HepG2 (cell line): ENCODE results near the gene UXS1. TPM values are rescaled to one million over a fixed set of nuclear protein-coding genes. Genes with fewer than 3 reads are reported as not detected.

Source experiments
- ATAC-seq: fragments of 200-7000 bp; cut with Tn5 transposase; 3 replicates; pipeline ENCODE4 v1.9.1; 2020; ENCODE audit warnings: mild to moderate bottlenecking, moderate library complexity
- BruUV-seq: library from RNA; stranded (reverse); fragments of 400-500 nt; replicated peaks from 2 replicates; lab custom pipeline; 2021; lab: Mats Ljungman, UMichigan
- CTCF ChIA-PET: fragments of 300-600 bp; formaldehyde crosslinking; extraction: SDS; loops from one replicate; lab custom pipeline; 2021; ENCODE audit warnings: low total read pairs, inconsistent platforms, low intra/inter-chr PET ratio; lab: Yijun Ruan, JAX
- POLR2A ChIA-PET: fragments of 350-600 bp; sonication (Branson Sonifier 250); formaldehyde crosslinking; loops from one replicate; lab custom pipeline; 2020; ENCODE audit warnings: antibody characterized with exemption, inconsistent platforms; lab: Yijun Ruan, JAX
- DNase-seq: peaks from one replicate; pipeline ENCODE4 v3.0.0-alpha.2; 2015; ENCODE audit warnings: low spot score
- FAIRE-seq: peaks from 3 replicates; lab custom pipeline; 2011; peaks lifted over from hg19 to GRCh38; lab: Jason Lieb, UNC
- H2AFZ ChIP-seq: one replicate; pipeline ENCODE4 v1.6.1; 2011; ENCODE audit warnings: low read length, inconsistent platforms
- H3K27ac ChIP-seq: fragments of 300-600 bp; 3 replicates; pipeline ENCODE4 v1.8.0; 2011; ENCODE audit warnings: mixed run types, mild to moderate bottlenecking, mixed read lengths, low read length, inconsistent platforms; ENCODE audit not compliant: insufficient read depth; ENCODE audit errors: extremely low read length
- H3K27me3 ChIP-seq, 2 experiments: fragments of 200-600 bp in 1 of 2; 2 replicates in 1 of 2; 3 replicates in 1 of 2; pipeline versions ENCODE4 v1.6.0 to v1.8.0; 2011; ENCODE audit warnings: low read length in 2 of 2, mild to moderate bottlenecking in 2 of 2, moderate library complexity in 2 of 2, inconsistent platforms in 1 of 2; ENCODE audit not compliant: insufficient read depth in 2 of 2, control insufficient read depth in 1 of 2
- H3K36me3 ChIP-seq, 2 experiments: fragments of 200-600 bp in 1 of 2; replicated peaks in 1 of 2; 2 replicates in 1 of 2; 3 replicates in 1 of 2; pipeline versions ENCODE4 v1.5.1 to v1.8.0; 2011; ENCODE audit warnings: low read length in 2 of 2, inconsistent platforms in 1 of 2; ENCODE audit not compliant: insufficient read depth in 2 of 2, control insufficient read depth in 1 of 2
- H3K4me1 ChIP-seq: 2 replicates; pipeline ENCODE4 v1.5.1; 2012; ENCODE audit warnings: low read length, inconsistent platforms; ENCODE audit not compliant: insufficient read depth
- H3K4me2 ChIP-seq: 2 replicates; pipeline ENCODE4 v1.6.0; 2011; ENCODE audit warnings: low read depth, low read length, inconsistent platforms
- H3K4me3 ChIP-seq, 3 experiments: fragments of 200-600 bp in 1 of 3; sonication (generic), shearing (Covaris generic) in 1 of 3; replicated peaks in 1 of 3; 2 replicates each; pipeline ENCODE4 v1.5.1; 2011 to 2016; ENCODE audit warnings: low read length in 3 of 3, inconsistent platforms in 2 of 3, low read depth in 2 of 3, mild to moderate bottlenecking in 2 of 3, control low read depth in 1 of 3, mixed read lengths in 1 of 3; ENCODE audit not compliant: insufficient read depth in 1 of 3
- H3K79me2 ChIP-seq: one replicate; pipeline ENCODE4 v1.6.1; 2011; ENCODE audit warnings: low read length, inconsistent platforms; ENCODE audit not compliant: insufficient read depth
- H3K9ac ChIP-seq: 2 replicates; pipeline ENCODE4 v1.6.0; 2011; ENCODE audit warnings: mild to moderate bottlenecking, low read depth, low read length, inconsistent platforms; ENCODE audit not compliant: insufficient read depth
- H3K9me3 ChIP-seq: 2 replicates; pipeline ENCODE4 v1.5.1; 2012; ENCODE audit warnings: mild to moderate bottlenecking, low read length
- H4K20me1 ChIP-seq: 2 replicates; pipeline ENCODE4 v1.6.0; 2011; ENCODE audit warnings: inconsistent platforms, mild to moderate bottlenecking, low read length, moderate library complexity; ENCODE audit not compliant: insufficient read depth
- ATAD3A ChIP-seq: sonication (generic); formaldehyde crosslinking; IDR thresholded peaks from 2 replicates; pipeline ENCODE4 v1.4.0; 2020; ENCODE audit warnings: missing genetic modification reagents
- GABPB1 ChIP-seq: IDR thresholded peaks from 2 replicates; pipeline ENCODE4 v1.6.1; 2016; ENCODE audit warnings: mild to moderate bottlenecking, missing genetic modification reagents, moderate library complexity, missing compliant biosample characterization
- HES4 ChIP-seq: sonication (generic); formaldehyde crosslinking; IDR thresholded peaks from 2 replicates; pipeline ENCODE4 v1.9.0; 2021; ENCODE audit warnings: mild to moderate bottlenecking, missing genetic modification reagents, borderline replicate concordance
- KMT2A ChIP-seq: sonication (generic); formaldehyde crosslinking; IDR thresholded peaks from 2 replicates; pipeline ENCODE4 v1.4.0; 2020; ENCODE audit warnings: missing genetic modification reagents
- SALL2 ChIP-seq: sonication (generic); formaldehyde crosslinking; IDR thresholded peaks from 2 replicates; pipeline ENCODE4 v1.8.1; 2023; ENCODE audit warnings: mild to moderate bottlenecking, missing genetic modification reagents, inconsistent platforms
- ZC3H13 ChIP-seq: sonication (generic); formaldehyde crosslinking; IDR thresholded peaks from 2 replicates; pipeline ENCODE4 v1.8.1; 2023; ENCODE audit warnings: mild to moderate bottlenecking, missing genetic modification reagents, moderate library complexity
- ZKSCAN5 ChIP-seq: sonication (generic); formaldehyde crosslinking; IDR thresholded peaks from 2 replicates; pipeline ENCODE4 v1.5.1; 2020; ENCODE audit warnings: mild to moderate bottlenecking, missing genetic modification reagents
- ZNF264 ChIP-seq: sonication (generic); formaldehyde crosslinking; IDR thresholded peaks from 2 replicates; pipeline ENCODE4 v1.4.0; 2020; ENCODE audit warnings: missing genetic modification reagents
- ZNF589 ChIP-seq: sonication (generic); formaldehyde crosslinking; conservative IDR thresholded peaks from 2 replicates; pipeline ENCODE4 v1.8.0; 2022; ENCODE audit warnings: mild to moderate bottlenecking, moderate library complexity, missing genetic modification reagents
- ZNF7 ChIP-seq: IDR thresholded peaks from 2 replicates; pipeline ENCODE4 v1.6.1; 2016; ENCODE audit warnings: missing biosample characterization, missing genetic modification reagents
- ZNF770 ChIP-seq: sonication (generic); formaldehyde crosslinking; IDR thresholded peaks from 2 replicates; pipeline ENCODE4 v1.5.0; 2020; ENCODE audit warnings: mild to moderate bottlenecking, missing genetic modification reagents
- ZNF780A ChIP-seq: sonication (generic); formaldehyde crosslinking; IDR thresholded peaks from 2 replicates; pipeline ENCODE4 v1.8.0; 2022; ENCODE audit warnings: mild to moderate bottlenecking, missing genetic modification reagents, moderate library complexity
- ZNF879 ChIP-seq: sonication (generic); formaldehyde crosslinking; IDR thresholded peaks from 2 replicates; pipeline ENCODE4 v1.8.1; 2023; ENCODE audit warnings: missing genetic modification reagents
- WGBS: methylation state at CpG from one replicate; pipeline ENCODE4 v1.1.6; 2017; ENCODE audit warnings: low lambda C conversion rate; 5-methylcytosine and 5-hydroxymethylcytosine counted together
- in situ Hi-C: cut with HindIII; loops from 2 replicates; pipeline ENCODE4 v1.10.0; 2017; ENCODE audit warnings: low pct_unique_long_range_greater_than_20kb; ENCODE audit not compliant: extremely low pct_ligation_motif_present
- intact Hi-C: fragments of 100-400 bp; cut with micrococcal nuclease; formaldehyde crosslinking; loops from one replicate; pipeline ENCODE4 v1.10.0; 2022; ENCODE audit not compliant: unreplicated experiment
- polyA plus RNA-seq, 8 experiments: library from polyadenylated mRNA; depleted of rRNA in 3 of 8; stranded (reverse) in 7 of 8; unstranded in 1 of 8; fragments of >200 nt; fragmentation: Illumina TruSeq in 4 of 8; extraction: Trizol in 4 of 8; gene quantifications; 2 replicates each; pipeline versions ENCODE4 v1.2.1 to v1.2.3, GENCODE V29; 2011 to 2016; ENCODE audit warnings: low read depth in 4 of 8, missing spikeins in 1 of 8, mixed read lengths in 1 of 8; ENCODE audit not compliant: insufficient read depth in 1 of 8
- total RNA-seq, 5 experiments: library from RNA; depleted of rRNA; stranded (reverse); fragments of >200 nt; fragmentation: Illumina TruSeq; extraction: Trizol; gene quantifications; 2 replicates each; pipeline ENCODE4 v1.2.3, GENCODE V29; 2016; ENCODE audit warnings: low read depth in 1 of 5
- TF ChIP-seq, protein P1 (sequence below): sonication (generic); formaldehyde crosslinking; IDR thresholded peaks from 2 replicates; pipeline ENCODE4 v1.5.0; 2020; ENCODE audit warnings: mild to moderate bottlenecking, missing genetic modification reagents, borderline replicate concordance
- TF ChIP-seq, protein P2 (sequence below): sonication (generic); formaldehyde crosslinking; IDR thresholded peaks from 2 replicates; pipeline ENCODE4 v1.5.0; 2020; ENCODE audit warnings: missing genetic modification reagents

UXS1 gene
- total and polyA plus RNA-seq, 2 of the 13 experiments (the other 11 are each of a cell fraction or from before 2014, with no cell fraction given) = 53.3 to 110 TPM

DNA sequence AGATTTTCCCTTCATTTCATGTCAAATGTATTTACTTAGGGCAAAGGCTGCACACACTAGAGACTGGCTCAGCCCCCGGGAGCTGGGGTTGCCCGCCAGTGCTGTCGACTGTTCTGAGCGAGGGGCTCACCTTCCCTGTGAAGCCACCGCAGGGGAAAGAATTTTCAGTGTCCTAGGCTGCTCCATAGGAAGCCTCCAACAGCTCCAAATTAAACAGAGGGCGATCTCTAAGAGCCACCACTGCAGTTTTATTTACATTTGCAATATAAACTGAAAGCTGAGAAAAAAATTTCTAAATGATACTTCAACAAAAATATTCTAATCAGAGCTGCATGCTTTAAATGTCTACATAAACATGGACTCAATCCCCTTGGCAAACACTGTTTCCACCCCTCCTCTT lies 54.0 kb downstream of the UXS1 start:
- no peak overlapping the region for H2AFZ ChIP-seq
- no peaks in the 10 kb centered on the region for H4K20me1 ChIP-seq
- H3K4me3 ChIP-seq = no peak overlapping the region
- peaks cover 11 to 34% of the 10 kb centered on the region in 2 experiments; a peak in 4 of 5 replicates for H3K36me3 ChIP-seq
- no peak overlapping the region for H3K27ac ChIP-seq
- ATAC-seq = no peak
- H3K4me1 ChIP-seq = peaks cover 25% of the 10 kb centered on the region
- in situ Hi-C loops (no loop called here), intact Hi-C loops (no loop called here)
- H3K79me2 ChIP-seq = peaks cover 8% of the 10 kb centered on the region
- no peaks in the 10 kb centered on the region for H3K9me3 ChIP-seq
- H3K4me2 ChIP-seq = no peak overlapping the region
- CTCF ChIA-PET = no interaction called here
- 97% methylated on average over 6 of the region's 6 CpGs for WGBS
- no peak for FAIRE-seq
- H3K9ac ChIP-seq = no peak overlapping the region
- no peaks in the 10 kb centered on the region for H3K27me3 ChIP-seq
- TF ChIP-seq ZNF589 (CRISPR knock-in tag) (no peak), ZNF879 (no peak), GABPB1 (CRISPR knock-in tag) (no peak), ATAD3A (CRISPR knock-in tag) (no peak), ZNF770 (CRISPR knock-in tag) (no peak), ZKSCAN5 (CRISPR knock-in tag) (no peak), SALL2 (CRISPR knock-in tag) (no peak), HES4 (no peak), ZC3H13 (CRISPR knock-in tag) (no peak), ZNF7 (CRISPR knock-in tag) (no peak), ZNF780A (CRISPR knock-in tag) (no peak), ZNF264 (CRISPR knock-in tag) (no peak), KMT2A (CRISPR knock-in tag) (no peak)
- TF ChIP-seq, protein P1, sequence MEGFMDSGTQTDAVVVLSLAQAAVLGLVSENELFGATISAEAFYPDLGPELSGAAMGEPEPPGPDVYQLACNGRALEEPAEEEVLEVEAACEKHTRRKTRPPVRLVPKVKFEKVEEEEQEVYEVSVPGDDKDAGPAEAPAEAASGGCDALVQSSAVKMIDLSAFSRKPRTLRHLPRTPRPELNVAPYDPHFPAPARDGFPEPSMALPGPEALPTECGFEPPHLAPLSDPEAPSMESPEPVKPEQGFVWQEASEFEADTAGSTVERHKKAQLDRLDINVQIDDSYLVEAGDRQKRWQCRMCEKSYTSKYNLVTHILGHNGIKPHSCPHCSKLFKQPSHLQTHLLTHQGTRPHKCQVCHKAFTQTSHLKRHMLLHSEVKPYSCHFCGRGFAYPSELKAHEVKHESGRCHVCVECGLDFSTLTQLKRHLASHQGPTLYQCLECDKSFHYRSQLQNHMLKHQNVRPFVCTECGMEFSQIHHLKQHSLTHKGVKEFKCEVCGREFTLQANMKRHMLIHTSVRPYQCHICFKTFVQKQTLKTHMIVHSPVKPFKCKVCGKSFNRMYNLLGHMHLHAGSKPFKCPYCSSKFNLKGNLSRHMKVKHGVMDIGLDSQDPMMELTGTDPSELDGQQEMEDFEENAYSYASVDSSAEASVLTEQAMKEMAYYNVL (CRISPR knock-in tag) = no peak
- TF ChIP-seq, protein P2, sequence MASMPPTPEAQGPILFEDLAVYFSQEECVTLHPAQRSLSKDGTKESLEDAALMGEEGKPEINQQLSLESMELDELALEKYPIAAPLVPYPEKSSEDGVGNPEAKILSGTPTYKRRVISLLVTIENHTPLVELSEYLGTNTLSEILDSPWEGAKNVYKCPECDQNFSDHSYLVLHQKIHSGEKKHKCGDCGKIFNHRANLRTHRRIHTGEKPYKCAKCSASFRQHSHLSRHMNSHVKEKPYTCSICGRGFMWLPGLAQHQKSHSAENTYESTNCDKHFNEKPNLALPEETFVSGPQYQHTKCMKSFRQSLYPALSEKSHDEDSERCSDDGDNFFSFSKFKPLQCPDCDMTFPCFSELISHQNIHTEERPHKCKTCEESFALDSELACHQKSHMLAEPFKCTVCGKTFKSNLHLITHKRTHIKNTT (CRISPR knock-in tag) = no peak
- TF ChIP-seq, all 625 proteins: peak for 0
- POLR2A ChIA-PET = no interaction called here
- BruUV-seq = no TSS peak
- no peak for DNase-seq
